Measurements from ENCODE around the gene USE1. TPM values are rescaled to one million over a fixed set of nuclear protein-coding genes. Genes with fewer than 3 reads are reported as not detected.

Gene USE1
- total RNA-seq, 4 donors from 2014 or later, result 7.7 to 13.6 (median 11.2) TPM

DNA sequence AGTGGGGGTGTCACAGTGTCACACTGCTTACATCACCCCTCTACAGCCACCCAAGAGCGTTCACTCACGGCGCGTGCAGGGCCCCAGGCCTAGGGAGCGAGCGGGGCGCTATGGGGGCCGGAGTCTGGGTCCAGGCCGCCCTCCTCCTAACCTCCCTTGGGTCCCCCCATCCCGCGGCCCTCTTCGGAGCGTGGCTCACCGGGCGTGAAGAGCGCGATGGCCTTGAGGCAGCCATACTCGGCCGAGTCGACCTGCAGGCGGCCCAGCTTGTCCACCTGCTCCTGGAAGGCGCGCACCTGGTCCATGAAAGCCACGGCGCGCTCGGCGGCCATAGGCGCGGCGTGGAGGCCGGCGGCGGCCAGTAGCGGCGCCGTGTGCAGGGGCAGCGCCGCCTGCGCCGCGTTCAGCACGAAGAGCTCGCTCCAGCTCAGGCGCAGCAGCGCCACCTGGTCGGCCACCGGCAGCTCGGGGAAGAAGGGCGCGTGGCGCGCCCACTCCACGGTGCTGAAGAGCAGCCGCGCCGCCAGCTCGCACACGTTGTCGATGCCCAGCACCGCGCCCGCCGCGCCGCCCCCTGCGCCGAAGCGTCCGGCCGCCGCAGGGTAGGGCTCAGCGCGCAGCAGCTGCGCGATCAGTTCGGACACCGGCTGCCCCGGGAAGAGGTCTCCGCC is 20.3 kb downstream of the USE1 start:
- Histone ChIP-seq H3K4me1 (peaks cover 3 to 51% (median 12%) of the 10 kb centered on the region in 4 donors), H3K4me3 (peak overlapping the region; percentile 46 to 66 (median 61)), H3K27ac (peak overlapping the region; percentile 47 to 80 (median 73)), H3K36me3 (peaks cover 0 to 47% (median 0%) of the 10 kb centered on the region in 3 donors), H3K27me3 (no peaks in the 10 kb centered on the region), H3K9me3 (no peaks in the 10 kb centered on the region)
- TF ChIP-seq POLR2A (IDR thresholded peaks at IDR 0.05), result no peak
- TF ChIP-seq, protein P1, sequence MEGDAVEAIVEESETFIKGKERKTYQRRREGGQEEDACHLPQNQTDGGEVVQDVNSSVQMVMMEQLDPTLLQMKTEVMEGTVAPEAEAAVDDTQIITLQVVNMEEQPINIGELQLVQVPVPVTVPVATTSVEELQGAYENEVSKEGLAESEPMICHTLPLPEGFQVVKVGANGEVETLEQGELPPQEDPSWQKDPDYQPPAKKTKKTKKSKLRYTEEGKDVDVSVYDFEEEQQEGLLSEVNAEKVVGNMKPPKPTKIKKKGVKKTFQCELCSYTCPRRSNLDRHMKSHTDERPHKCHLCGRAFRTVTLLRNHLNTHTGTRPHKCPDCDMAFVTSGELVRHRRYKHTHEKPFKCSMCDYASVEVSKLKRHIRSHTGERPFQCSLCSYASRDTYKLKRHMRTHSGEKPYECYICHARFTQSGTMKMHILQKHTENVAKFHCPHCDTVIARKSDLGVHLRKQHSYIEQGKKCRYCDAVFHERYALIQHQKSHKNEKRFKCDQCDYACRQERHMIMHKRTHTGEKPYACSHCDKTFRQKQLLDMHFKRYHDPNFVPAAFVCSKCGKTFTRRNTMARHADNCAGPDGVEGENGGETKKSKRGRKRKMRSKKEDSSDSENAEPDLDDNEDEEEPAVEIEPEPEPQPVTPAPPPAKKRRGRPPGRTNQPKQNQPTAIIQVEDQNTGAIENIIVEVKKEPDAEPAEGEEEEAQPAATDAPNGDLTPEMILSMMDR (IDR thresholded peaks at IDR 0.05), result peak; percentile 20 to 64 (median 52)
- DNase-seq, result peak; percentile 76 to 91 (median 86)

DNA sequence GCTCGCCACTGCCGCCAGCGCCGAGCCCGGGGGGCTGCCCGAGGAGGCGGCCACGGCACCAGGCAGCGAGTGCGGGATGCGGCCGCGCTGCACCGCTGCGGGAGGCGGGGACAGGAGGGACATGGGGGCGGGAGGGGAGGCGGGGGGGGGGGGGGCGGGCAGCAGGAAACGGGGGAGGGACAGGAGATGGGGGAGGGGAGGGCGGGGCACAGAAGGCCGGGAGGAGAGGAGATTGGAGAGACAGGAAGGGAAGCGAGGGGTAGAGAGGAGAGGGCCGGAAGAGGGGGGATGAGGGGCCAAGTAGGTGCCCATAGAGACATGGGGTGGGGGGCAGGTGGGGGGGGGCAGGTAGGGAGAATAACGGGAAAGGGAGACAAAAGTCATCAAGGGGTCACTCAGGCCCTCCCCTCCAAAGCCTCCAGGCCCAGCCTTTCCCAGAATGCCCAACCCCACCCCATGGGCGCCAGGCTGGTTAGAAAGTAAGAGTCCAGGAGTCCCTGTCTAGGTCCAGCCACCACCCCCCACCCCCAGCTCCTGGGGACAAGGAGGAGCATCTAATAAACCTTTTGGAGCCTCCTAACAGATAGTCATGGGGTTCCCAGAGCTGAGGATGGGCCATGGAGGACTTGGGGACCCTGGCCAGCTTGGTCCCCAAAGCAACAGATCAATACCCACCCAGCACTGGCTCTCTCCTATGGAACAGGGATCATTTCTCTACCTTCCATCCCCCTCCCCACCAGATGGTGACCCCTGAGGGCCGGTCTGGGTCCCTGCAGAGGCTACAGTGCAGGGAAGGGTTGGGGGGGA is 21.0 kb downstream of the USE1 start:
- H3K4me3 ChIP-seq, result peak overlapping the region; percentile 46 to 66 (median 61)
- peaks cover 3 to 57% (median 12%) of the 10 kb centered on the region in 4 donors for H3K4me1 ChIP-seq
- no peaks in the 10 kb centered on the region for H3K27me3 ChIP-seq
- TF ChIP-seq POLR2A (IDR thresholded peaks at IDR 0.05), result no peak
- TF ChIP-seq, protein P1 (IDR thresholded peaks at IDR 0.05), result no peak
- peak overlapping the region; percentile 47 to 80 (median 73) for H3K27ac ChIP-seq
- H3K36me3 ChIP-seq, result peaks cover 0 to 44% (median 0%) of the 10 kb centered on the region in 3 donors
- peak in 1 of 3 donors; percentile 63 for DNase-seq
- H3K9me3 ChIP-seq, result no peaks in the 10 kb centered on the region

DNA sequence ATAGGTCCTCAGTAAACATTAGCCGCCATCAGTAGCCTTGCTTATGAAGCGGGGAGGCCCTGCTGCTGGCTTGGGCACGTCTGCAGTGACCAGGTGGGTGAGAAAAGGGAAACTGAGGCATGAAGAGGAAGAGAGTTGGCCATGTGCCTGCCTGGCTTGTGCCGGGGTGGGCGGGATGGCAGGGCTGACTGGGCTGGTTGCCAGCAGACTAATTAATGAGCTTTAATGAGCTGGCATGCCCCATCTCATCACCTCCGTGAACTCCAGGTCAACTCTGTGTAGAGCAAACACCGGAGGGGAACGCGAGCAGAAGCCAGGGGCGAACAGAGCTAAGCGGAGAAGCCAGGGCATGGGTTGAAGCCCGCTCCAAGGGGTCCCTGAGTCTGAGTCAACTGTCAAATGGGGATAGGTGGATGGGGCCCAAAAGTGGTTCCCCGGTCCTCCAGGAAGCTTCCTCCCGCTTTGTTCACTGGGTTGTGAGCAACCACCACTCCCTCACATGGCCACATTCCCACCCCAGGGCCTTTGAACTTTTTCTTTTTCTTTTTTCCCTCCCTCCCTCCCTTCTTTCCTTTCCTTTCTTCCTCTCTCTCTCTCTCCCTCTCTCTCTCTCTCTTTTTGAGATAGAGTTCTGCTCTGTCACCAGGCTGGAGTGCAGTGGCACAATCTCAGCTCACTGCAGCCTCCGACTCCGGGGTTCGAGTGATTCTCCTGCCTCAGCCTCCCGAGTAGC is 21.8 kb downstream of the USE1 start:
- DNase-seq, result no peak
- Histone ChIP-seq H3K4me3 (no peak overlapping the region), H3K36me3 (peaks cover 0 to 36% (median 0%) of the 10 kb centered on the region in 3 donors), H3K9me3 (no peaks in the 10 kb centered on the region), H3K27me3 (no peaks in the 10 kb centered on the region), H3K27ac (peak overlapping the region in 2 of 4 donors; percentile 35 to 80), H3K4me1 (peaks cover 3 to 65% (median 12%) of the 10 kb centered on the region in 4 donors)
- TF ChIP-seq, protein P1 (IDR thresholded peaks at IDR 0.05), result no peak
- TF ChIP-seq POLR2A (IDR thresholded peaks at IDR 0.05), result no peak

DNA sequence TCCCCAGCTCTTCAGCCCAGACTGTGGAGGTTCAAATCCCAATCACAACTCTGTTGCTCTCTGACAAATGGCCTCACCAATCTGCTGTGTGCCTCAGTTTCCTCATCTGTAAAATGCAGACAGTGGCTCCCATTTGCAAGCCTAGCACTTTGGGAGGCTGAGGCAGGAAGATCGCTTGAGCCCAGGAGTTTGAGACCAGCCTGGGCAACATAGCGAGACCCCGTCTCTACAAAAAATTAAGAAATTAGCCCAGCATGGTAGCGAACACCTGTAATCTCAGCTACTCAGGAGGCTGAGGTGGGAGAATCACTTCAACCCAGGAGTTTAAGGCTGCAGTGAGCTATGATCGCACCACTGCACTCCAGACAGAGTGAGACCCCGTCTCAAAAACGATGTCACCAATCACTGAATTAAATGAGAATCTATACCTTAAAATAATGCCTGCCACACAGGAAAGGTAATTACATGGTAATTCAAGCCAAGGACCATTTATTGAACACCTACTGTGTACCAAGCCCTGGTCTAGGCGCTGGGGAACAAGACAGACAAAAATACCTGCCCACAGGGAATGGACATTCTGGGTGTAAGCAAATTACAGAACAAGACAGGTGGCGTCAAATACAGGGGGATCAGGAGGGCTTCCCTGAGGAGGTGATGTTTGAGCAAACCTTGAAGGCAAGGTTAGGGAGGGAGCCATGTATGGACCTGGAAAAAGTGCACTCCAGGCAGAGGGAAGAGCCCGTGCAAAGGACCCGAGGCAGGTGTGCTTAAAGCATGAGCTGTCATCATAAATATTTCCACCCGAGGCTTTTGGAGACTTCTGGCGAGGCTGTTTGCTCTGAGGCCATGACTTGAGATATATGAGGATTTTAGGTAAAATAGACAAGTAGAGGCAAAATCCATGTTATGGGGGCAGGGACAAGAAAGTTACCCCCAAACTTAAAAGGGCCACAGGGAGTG is 22.9 kb downstream of the USE1 start:
- DNase-seq, result no peak
- Histone ChIP-seq H3K36me3 (peaks cover 0 to 25% (median 0%) of the 10 kb centered on the region in 3 donors), H3K27me3 (no peaks in the 10 kb centered on the region), H3K27ac (no peak overlapping the region), H3K4me3 (no peak overlapping the region), H3K4me1 (peaks cover 3 to 76% (median 12%) of the 10 kb centered on the region in 4 donors), H3K9me3 (no peaks in the 10 kb centered on the region)
- TF ChIP-seq, protein P1 (IDR thresholded peaks at IDR 0.05), result no peak
- no peak for TF ChIP-seq POLR2A (IDR thresholded peaks at IDR 0.05)
